HuH-7.5 (cell line): Measurements from ENCODE around the gene ANKS1B.
"Not testable (repeated sequence)": the region's sequence is repeated elsewhere in the genome, so short reads cannot be mapped to it uniquely, and the experiment has no call there.

Experiments used
- DNase-seq: peaks from one replicate; pipeline ENCODE4 v3.0.0; 2011; ENCODE audit warnings: low spot score

The ANKS1B gene

DNA sequence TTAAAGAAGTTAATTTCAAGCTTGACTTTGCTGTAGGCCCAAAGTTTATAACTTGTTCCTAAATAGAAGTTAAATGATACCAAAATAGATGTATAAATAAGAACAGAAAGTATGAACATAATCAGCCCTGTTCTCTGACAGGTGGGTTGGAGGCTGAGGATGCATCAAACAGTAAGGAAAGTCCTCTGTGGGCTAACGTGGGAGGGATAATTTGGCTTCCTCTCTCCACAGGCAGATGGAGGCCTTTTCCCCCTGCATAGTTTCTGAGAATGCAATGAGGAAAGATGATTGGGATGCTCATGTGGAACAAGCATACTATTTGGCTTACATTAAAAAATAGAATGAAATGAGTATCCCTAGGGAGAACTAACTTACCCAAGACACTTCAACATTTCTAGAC lies 280.7 kb downstream of the ANKS1B start:
- no peak for DNase-seq

DNA sequence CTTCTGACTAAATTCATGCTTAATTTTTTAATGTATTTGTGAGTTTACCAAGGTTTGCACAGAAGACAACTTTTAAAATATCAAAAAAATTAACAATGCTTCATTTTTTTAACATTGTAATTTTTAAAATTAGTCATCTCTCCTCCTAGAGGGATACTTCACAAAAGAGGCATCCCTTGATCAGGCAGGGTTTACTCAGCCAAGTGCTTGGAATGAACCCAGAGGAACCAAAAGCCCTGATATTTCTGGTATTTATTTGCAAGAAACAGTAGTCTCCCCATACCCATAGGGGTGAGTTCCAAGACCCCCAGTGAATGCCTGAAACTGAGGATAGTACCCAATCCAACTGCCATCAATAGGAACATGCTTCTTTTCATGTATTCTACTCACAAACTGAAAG lies 284.7 kb downstream of the ANKS1B start:
- no peak for DNase-seq

DNA sequence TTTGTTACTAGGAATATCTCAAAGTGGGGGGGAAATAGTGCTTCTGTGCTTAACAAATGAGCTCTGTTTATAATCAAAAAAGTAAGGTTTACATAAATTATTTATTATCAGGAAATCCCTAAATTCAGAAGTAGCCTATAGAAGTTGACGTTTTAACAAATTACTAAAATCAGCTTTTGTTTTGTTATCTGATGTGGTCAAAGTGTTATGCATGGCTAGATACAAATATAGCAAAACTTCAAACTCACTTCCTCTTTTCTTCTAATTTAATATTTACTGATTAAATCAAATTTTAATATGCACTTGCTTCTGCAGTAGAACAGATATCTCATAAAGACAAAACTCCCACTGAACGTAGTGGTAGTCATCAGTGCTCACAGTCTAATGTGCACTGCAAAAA lies 289.7 kb downstream of the ANKS1B start:
- no peak for DNase-seq

DNA sequence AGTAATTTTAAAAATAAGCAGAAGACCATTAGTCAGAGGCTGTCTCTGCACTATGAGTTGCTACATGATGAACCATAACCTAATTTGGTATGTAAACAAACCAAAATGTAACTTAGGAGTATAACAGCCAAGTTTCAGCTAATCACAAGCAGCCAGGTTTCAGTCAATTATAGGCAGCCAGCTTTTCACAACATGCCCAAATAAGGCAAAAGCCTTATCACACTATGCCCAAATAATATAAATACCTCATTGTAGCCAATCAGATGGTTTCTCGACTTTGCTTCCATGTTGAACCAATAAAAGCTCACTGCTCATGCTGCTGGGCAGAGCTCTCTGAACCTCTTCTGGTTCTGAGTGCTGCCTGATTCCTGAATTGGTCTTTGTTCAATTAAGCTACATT lies 298.6 kb downstream of the ANKS1B start:
- no peak for DNase-seq

DNA sequence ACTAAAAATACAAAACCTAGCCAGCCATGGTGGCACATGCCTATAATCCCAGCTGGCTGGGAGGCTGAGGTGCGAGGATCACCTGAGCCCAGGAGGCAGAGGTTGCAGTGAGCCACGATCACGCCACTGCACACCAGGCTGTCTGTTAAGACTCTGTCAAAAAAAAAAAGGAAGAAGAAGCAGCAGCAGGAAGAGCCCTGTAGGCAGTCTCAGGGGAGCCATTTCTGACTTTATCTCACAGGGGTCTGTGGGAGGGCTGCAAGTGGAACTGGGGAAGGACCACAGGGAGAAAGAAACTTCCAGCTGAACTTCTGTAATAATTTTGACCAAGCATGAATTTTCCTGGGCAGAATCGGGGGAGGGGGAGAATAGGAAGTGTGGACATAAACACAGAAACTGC lies 304.5 kb downstream of the ANKS1B start:
- DNase-seq = no peak

DNA sequence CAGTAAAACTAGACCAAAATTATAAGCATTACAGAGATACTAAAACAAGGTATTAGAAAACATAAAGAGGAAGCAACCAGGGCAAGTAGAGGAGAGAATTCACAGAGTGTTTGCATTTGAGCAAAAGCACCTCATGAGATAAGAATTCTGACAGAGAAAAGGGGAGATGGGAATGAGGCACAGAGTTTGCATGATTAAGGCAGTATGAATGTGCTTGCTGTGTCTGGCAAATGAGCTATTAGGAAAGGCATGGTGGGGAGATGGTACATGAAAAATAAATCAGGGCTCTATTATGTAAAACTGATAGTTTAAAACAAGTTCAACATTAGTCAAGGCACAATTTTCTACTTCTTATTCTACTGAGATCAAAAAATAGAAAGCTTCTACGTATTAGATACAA lies 314.1 kb downstream of the ANKS1B start:
- no peak for DNase-seq

DNA sequence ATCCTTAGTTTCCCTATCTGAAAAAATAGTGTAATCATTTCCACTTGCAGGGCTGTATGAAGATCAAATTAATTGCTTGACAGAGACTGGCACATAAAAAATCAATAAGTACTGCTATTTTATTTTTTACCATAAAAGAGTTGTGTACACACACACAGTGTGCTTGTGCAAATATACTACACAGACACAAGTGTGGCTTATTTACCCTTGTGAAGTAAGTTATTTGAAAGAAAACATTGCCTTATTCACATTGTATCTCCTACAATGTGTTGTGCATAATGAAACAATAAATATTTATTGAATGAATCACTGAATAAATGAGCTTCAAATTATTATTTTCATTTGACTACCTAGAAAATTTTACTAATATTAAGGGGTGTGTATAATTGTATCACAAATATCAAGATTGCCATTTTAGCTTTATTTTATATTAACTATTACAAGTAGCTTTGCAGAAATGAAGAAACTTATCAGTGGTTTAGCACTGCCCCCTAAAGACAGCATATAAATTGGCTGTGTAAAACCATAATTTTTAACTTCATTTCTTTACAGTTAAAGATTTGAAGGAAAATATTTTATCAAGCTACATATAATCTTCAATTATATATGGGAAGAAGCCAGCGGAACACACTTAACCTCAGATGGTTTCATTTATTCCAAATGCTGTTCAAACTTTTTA lies 325.9 kb downstream of the ANKS1B start:
- DNase-seq = no peak

DNA sequence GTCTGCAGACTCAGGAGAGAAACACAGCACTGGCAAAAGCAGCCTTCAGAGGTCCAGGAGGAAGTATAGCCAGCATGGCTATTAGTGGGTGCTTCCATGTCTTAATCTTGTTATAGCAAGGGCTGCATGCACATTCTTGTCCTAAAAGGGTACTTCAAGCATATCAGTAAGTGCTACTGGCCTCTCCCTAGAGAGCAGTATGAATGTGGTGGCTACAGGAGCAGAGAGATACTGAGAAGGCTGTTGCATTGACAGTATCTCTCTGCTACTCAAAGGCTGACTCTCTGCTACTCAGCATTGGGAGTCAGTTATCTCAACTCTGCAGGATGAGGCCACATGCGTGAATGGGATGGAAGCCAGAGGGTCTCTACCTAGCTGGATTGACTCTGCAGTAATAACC lies 335.2 kb downstream of the ANKS1B start:
- no peak for DNase-seq

DNA sequence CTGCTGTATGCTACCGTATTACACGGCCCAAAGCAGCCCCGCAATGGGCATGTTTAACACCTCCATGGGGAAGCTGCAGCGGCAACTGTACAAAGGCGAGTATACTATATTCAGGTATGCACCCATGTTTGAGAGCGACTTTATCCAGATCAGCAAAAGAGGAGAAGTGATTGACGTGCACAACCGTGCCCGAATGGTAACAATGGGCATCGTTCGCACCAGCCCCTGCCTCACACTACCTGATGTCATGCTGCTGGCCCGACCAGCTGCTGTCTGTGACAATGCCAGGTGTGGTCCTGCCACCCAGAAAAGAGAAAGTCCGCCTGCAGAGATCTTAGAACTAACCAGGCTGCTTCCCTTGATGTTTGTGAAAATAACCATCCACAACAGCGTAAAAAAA lies 336.6 kb downstream of the ANKS1B start:
- no peak for DNase-seq

DNA sequence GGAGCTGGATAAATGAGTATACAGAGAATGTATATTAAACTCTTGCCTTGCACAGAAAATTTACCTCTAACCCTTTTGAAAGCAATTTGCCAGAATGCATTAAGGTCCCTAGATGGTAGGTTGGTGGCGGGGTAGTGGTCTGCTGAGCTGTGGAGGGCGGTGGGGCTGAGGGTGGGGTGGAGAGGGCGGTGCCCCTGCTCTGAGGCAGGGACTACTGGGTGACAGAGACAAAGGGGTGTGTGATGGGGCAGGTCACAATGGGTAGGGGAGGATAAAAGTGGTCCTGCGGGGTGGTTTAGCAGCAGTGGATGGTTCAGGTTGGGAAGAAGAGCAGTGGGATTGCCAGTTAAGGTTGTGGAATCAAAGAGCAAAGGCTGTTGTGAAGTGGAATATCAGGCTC lies 337.3 kb downstream of the ANKS1B start, which contains the start of gene GARIN6:
TSS of gene GARIN6 (plus strand) at position 301 of the 400 bp plus-strand sequence. CDS start 422 bp downstream, outside the sequence.
- no peak for DNase-seq

DNA sequence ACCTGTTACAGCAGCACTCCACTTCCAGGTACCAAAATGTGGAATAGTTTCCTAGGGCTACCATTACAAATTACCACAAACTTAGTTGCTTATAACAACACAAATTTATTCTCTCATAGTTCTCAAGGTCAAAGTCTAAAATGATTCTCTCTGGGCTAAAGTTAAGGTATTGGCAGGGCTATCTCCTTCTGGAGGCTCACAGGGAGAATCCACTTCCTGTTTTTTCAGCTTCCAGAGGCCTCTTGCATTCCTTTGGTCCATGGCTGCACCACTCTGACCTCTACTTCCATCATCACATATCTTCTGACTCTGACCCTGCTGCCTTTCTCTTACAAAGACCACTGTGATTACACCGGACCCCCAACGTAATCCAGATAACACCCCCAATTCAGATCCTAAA lies 340.1 kb downstream of the ANKS1B start:
- no peak for DNase-seq

DNA sequence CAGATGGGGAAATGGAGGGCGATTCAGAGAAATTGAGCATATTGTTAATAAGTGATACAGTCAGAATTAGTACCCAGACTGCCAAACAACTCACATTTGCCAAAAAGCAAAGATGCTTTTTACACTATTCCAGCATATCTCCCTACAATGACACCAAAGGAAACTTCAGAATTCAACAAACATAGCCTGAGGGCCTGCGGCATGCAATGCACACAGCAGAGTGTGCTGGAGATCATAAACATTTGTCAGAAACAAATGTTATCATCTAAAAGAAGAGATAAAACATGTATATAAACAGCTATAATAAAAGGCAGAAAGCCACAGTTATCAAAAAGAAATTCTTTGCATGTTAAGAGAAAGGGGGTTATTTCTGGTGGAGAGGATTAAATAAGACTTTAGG lies 357.3 kb downstream of the ANKS1B start:
- no peak for DNase-seq

DNA sequence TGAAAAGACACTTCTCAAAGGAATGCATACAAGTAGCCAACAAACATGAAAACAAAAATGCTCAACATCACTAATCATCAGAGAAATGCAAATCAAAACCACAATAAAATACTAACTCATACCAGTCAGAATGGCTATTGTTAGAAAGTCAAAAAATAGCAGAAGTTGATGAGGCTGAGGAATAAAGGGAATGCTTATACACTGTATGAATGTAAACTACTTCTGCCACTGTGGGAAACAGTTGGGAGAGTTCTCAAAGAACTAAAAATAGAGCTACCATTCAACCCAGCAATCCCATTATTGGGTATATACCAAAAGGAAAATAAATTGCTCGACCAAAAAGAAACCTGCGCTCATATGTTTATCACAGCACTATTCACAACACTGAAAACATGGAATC lies 360.1 kb downstream of the ANKS1B start:
- DNase-seq = not testable (repeated sequence)

DNA sequence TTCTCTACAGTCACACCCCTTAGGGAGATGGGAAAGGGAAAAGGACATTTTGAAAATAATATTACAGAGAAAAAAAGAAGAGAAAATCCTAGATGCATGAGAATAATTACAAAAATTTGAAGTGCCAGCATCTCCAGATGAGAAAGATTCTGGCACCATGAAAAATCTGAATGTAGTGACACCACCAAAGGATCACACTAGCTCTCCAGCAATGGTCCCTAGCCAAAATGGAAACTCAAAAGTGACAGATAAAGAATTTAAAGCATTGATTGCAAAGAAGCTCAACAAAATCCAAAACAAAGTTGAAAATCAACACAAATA lies 364.6 kb downstream of the ANKS1B start:
- no peak for DNase-seq

DNA sequence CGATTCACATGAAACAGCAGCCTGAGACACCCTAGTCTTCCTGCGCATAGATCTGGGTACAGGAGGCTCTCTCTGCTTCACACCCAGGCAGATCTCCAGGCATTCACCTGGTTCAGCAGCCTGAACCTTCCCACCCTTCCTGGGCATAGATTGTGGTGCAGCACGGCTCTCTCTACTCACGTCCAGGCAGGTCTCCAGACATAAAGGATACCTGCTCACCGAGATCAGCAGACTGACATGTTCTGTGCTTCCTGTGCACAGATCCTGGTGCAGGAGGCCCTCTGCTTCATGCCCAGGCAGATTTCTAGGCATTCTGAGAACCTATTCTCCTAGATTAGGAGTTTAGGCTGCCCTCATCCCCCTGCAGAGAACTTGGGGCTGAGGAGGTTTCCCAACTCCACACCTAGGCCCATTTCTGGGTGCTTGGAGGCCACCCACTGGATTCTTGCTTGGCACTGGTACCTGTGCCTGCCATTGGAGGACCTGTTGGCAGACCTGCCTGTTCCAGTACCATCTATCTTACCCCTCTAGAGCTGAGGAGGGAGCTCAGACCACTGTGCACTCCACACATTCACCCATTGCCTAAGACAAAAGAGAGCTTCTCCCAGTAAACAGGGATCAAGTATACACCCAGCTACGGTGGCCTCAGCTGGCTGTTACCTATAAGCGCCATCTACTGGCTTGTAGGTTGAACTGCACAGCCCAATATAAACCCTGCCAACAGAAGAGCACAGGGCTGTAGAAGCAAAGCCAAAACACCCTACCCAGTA lies 365.2 kb downstream of the ANKS1B start:
- no peak for DNase-seq

DNA sequence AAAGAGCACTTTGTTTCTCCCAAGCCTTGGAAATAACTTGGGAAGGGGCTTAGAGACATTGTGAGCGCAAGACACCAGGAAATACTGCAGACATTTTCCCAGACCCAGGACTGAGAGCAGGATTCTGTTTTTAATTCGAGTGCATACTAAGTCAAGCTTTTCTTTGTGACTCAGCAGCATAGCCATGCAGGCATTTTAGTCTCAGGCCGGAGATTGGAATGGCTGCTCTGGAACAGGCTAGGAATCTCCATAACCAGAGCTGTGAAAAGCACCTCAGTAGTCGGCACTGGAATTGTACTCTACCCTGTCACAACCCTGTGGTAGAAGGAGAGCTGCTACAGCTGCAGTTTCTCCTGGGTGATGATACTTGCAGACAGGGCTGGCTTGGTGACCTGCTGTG lies 366.1 kb downstream of the ANKS1B start:
- no peak for DNase-seq

DNA sequence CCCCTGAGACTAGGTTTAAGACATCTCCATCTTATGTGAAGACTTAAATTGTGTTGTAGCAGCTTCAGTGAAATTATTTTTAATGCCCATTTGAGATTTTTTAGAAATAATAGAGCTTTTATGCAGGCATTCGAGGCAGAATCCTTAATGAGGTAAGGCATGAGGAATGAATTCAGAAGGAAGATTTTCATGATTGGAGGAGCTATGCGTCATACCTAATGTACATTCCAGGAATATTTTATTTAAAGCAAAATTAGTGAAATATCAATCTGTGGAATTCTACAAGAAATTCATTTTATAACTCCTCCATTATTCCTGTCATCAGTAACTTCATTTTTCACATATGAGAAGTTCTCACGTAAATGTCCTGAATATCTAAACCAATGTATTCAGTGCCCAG lies 373.1 kb downstream of the ANKS1B start:
- DNase-seq = no peak

DNA sequence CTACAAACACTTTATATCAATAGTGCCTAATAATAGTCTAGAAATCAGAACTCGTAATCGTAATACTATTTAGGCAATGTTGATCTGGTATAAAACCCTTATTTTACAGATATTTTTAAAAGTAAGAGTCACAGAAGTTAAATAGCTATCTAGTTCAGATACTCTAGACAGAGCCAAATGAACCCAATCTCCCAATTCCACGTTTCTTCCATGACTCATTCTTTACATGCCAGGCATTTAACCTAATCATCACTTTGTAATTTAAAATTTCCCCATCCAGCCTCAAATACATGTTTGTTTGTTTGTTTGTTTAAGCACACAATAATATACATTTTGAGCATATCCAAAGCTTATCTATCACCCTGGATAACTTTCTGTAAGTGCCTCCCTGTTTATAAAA lies 373.6 kb downstream of the ANKS1B start:
- no peak for DNase-seq

DNA sequence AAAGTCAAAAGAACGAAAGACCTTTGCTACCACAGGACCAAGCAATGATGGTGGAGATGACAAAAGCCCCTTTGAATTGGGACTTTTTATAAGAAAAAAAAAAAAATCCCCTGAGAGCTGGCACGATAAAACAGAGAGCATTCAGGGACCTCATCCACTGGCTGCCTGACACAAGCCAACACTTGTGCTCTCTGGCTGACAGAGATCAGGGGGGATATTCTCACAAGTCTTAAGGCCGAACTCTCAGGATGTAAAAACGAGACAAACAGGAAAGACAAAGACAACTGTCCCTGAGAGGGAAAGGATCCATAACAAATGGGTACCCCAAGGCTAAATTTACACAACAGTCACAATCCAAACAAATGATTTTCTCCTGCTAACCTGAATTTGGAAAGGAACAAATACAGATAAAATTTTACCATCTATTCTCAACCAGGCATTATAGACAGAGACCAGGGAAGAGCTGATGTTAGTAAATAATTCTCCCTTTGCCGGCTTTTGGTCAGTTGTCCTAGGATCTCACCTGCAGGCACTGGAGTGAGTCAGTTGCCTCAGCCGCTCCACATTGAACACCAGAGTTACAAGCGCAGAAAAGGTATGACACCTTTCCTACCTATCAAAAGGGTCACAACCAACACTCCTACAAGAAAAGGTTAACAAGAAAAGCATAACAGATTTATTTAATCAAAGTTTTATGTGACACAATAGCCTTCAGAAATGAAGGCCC lies 375.1 kb downstream of the ANKS1B start:
- DNase-seq = no peak

DNA sequence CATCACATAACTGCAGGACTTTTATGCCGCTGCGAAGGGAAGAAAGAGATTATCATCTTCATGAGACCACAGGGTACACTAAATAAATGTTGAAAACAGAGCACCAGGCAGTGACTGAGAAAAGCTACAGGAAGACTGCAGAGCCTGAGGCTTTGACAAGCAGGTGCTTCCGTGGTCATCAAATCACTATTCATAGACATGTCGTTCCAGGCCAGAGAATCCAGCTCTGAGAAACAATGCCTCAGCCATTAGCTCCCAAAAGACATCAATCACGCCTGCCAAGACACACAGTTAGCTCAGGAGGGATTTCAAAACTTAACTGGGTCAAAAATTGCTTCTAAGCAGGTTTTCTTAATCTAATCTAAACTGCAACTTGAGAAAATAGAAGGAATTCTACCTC lies 384.3 kb downstream of the ANKS1B start:
- DNase-seq = no peak

DNA sequence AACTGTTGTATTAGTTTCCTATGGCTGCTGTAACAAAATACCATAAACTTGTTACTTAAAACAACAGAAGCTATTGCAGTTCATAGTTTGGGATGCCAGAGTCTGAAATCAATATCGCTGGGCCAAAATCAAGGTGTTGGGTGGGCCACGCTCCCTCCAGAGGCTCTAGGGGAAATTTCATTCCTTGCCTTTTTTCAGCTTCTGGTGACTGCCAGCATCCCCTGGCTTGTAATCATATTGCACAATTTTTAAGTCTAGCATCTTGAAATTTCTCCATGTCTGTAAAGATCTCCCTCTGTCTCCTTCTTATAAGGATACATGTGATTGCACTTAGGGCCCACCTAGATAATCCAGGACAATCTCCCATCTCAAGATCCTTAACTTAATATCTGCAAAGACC lies 386.0 kb downstream of the ANKS1B start:
- DNase-seq = no peak

DNA sequence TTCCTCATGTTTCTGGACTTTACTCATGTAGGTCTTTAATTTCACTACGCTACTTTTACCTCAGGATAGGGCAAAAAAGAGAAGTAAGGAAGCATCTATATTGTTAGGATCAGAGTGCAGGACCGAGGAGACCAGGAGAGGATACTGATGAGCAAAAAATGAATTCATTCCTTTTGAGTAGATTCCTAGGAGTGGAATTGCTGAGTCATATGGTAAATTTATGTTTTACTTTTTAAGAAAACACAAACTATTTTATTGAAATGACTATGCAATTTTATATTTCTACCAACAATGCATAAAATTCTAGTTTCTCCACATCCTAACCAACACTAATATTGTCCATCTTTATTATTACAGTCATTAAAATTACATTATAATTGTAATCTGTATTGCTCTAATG lies 388.0 kb downstream of the ANKS1B start:
- no peak for DNase-seq

DNA sequence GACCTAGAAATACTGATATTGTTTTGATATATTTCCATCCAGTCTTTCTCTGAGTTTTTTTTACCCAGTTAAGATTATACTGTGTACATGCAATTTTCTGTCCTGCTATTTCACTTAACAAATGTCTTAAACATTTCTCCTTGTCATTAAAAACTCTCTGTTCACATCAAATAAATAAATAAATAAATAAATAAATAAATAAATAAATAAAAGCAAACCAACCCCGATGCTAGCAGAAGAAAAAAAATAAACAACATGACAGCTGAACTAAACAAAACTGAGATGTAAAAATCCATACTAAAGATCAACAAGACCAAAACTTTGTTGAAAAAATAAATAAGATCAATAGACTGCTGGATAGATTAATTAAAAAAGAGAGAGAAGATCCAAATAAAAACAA lies 407.6 kb downstream of the ANKS1B start:
- not testable (repeated sequence) for DNase-seq
